Endothelial cell of umbilical vein (primary cell): ENCODE measurements around the gene GNAQ. TPM values are rescaled to one million over a fixed set of nuclear protein-coding genes. Genes with fewer than 3 reads are reported as not detected.

ENCODE experiments used
- BruUV-seq: library from RNA; stranded (reverse); fragments of 400-500 nt; replicated peaks from 2 replicates; lab custom pipeline; 2021; lab: Mats Ljungman, UMichigan
- CTCF ChIA-PET: fragments of 300-600, 350-600 bp; sonication (Branson Sonifier 250); formaldehyde crosslinking; loops from one replicate; lab custom pipeline; 2021; ENCODE audit warnings: antibody characterized with exemption, inconsistent platforms; lab: Charles Lee
- POLR2A ChIA-PET: fragments of 300-600, 350-600 bp; sonication (Branson Sonifier 250); formaldehyde crosslinking; loops from one replicate; lab custom pipeline; 2021; ENCODE audit warnings: antibody characterized with exemption, inconsistent platforms; lab: Charles Lee
- DNase-seq: peaks from one replicate; pipeline ENCODE4 v3.0.0-alpha.2; 2011; ENCODE audit warnings: low read depth, low spot score
- FAIRE-seq: peaks from 2 replicates; lab custom pipeline; 2011; peaks lifted over from hg19 to GRCh38; lab: Jason Lieb, UNC
- H2AFZ ChIP-seq: 2 replicates; pipeline ENCODE4 v1.6.0; 2012; ENCODE audit warnings: low read depth, low read length, control low read depth, inconsistent platforms
- H3K27ac ChIP-seq: 2 replicates; pipeline ENCODE4 v1.5.1; 2011; ENCODE audit warnings: low read depth, mild to moderate bottlenecking, control low read depth, low read length, moderate library complexity; ENCODE audit not compliant: insufficient read depth
- H3K27me3 ChIP-seq, 2 experiments: 2 replicates each; pipeline versions ENCODE4 v1.6.0 to v1.6.1; 2011; ENCODE audit warnings: low read length in 2 of 2, mixed read lengths in 1 of 2; ENCODE audit not compliant: control insufficient read depth in 2 of 2, insufficient read depth in 2 of 2
- H3K36me3 ChIP-seq, 2 experiments: 2 replicates in 1 of 2; 3 replicates in 1 of 2; pipeline ENCODE4 v1.5.1; 2011; ENCODE audit warnings: low read length in 2 of 2, mild to moderate bottlenecking in 1 of 2, moderate library complexity in 1 of 2; ENCODE audit not compliant: control insufficient read depth in 2 of 2, insufficient read depth in 2 of 2; ENCODE audit errors: extremely low read depth in 1 of 2
- H3K4me1 ChIP-seq: 3 replicates; pipeline ENCODE4 v1.5.1; 2011; ENCODE audit warnings: mild to moderate bottlenecking, low read length; ENCODE audit not compliant: control insufficient read depth, insufficient read depth; ENCODE audit errors: extremely low read depth
- H3K4me2 ChIP-seq: 2 replicates; pipeline ENCODE4 v1.6.1; 2011; ENCODE audit warnings: low read length, control low read depth, mixed read lengths; ENCODE audit not compliant: insufficient read depth
- H3K4me3 ChIP-seq, 3 experiments: fragments of 200-600 bp in 1 of 3; sonication (generic), shearing (Covaris generic) in 1 of 3; replicated peaks in 1 of 3; 2 replicates each; pipeline ENCODE4 v1.5.1; 2011 to 2016; ENCODE audit warnings: control low read depth in 3 of 3, low read length in 3 of 3, mild to moderate bottlenecking in 2 of 3, inconsistent platforms in 1 of 3, low read depth in 1 of 3, moderate library complexity in 1 of 3; ENCODE audit not compliant: insufficient read depth in 1 of 3
- H3K79me2 ChIP-seq: 2 replicates; pipeline ENCODE4 v1.6.0; 2012; ENCODE audit warnings: low read length, inconsistent platforms; ENCODE audit not compliant: control insufficient read depth, insufficient read depth
- H3K9ac ChIP-seq: replicated peaks from 2 replicates; pipeline ENCODE3; 2011; ENCODE audit warnings: low read length, control low read depth; ENCODE audit not compliant: insufficient read depth; ENCODE audit errors: extremely low read depth
- H3K9me1 ChIP-seq: replicated peaks from 3 replicates; pipeline ENCODE4 v1.6.0; 2011; ENCODE audit warnings: mild to moderate bottlenecking, low read length; ENCODE audit not compliant: control insufficient read depth, insufficient read depth; ENCODE audit errors: extremely low read depth
- H3K9me3 ChIP-seq: replicated peaks from 2 replicates; pipeline ENCODE4 v1.5.1; 2012; ENCODE audit warnings: low read length, inconsistent platforms; ENCODE audit not compliant: control insufficient read depth, insufficient read depth
- H4K20me1 ChIP-seq: replicated peaks from 2 replicates; pipeline ENCODE3; 2011; ENCODE audit warnings: mild to moderate bottlenecking, low read length; ENCODE audit not compliant: control insufficient read depth, insufficient read depth; ENCODE audit errors: extremely low read depth
- EZH2 ChIP-seq: IDR thresholded peaks from 2 replicates; pipeline ENCODE4 v1.6.1; 2012; ENCODE audit warnings: borderline replicate concordance, low read depth, mild to moderate bottlenecking, moderate library complexity, low read length, inconsistent platforms; ENCODE audit not compliant: severe bottlenecking
- FOS ChIP-seq: IDR thresholded peaks from 2 replicates; pipeline ENCODE4 v1.6.1; 2011; ENCODE audit warnings: mild to moderate bottlenecking, low read length, moderate library complexity, borderline replicate concordance; ENCODE audit not compliant: insufficient read depth
- GATA2 ChIP-seq: IDR thresholded peaks from 2 replicates; pipeline ENCODE4 v1.7.0; 2011; ENCODE audit warnings: low read depth, mild to moderate bottlenecking, moderate library complexity, mixed read lengths, low read length; ENCODE audit not compliant: insufficient read length, insufficient read depth
- JUN ChIP-seq: IDR thresholded peaks from 2 replicates; pipeline ENCODE4 v1.6.1; 2011; ENCODE audit warnings: borderline replicate concordance, low read depth; ENCODE audit not compliant: insufficient read length, insufficient read depth
- MYC ChIP-seq: IDR thresholded peaks from one replicate; pipeline ENCODE4 v1.6.1; 2011; ENCODE audit warnings: mild to moderate bottlenecking, low read depth, low read length
- POLR2A ChIP-seq: IDR thresholded peaks from 2 replicates; pipeline ENCODE4 v1.6.1; 2012; ENCODE audit warnings: low read depth, mild to moderate bottlenecking, control low read depth, low read length
- POLR2AphosphoS5 ChIP-seq: IDR thresholded peaks from 2 replicates; pipeline ENCODE4 v1.6.1; 2012; ENCODE audit warnings: low read depth, mild to moderate bottlenecking, control low read depth, low read length, moderate library complexity; ENCODE audit not compliant: insufficient read depth
- dilution Hi-C: fragments of 300-500 bp; cut with MboI; formaldehyde crosslinking; loops from one replicate; pipeline ENCODE4 v1.15.0; 2019; ENCODE audit warnings: low sequenced_read_pairs; ENCODE audit not compliant: extremely low pct_ligation_motif_present
- intact Hi-C: fragments of 100-400 bp; cut with micrococcal nuclease; formaldehyde crosslinking; loops from one replicate; pipeline ENCODE4 v1.10.0; 2022
- polyA plus RNA-seq, 4 experiments: library from polyadenylated mRNA; depleted of rRNA in 3 of 4; stranded (reverse) in 3 of 4; unstranded in 1 of 4; fragments of >200 nt; gene quantifications; 2 replicates each; pipeline versions ENCODE4 v1.2.1 to v1.2.3, GENCODE V29; 2011 to 2012; ENCODE audit warnings: missing spikeins in 1 of 4
- total RNA-seq: library from RNA; stranded (reverse); gene quantifications from 2 replicates; pipeline ENCODE4 v1.2.3, GENCODE V29; 2021
- TF ChIP-seq, protein P1 (sequence below): IDR thresholded peaks from 2 replicates; pipeline ENCODE4 v1.6.1; 2011; ENCODE audit not compliant: insufficient read depth, insufficient read length

Gene GNAQ
- total and polyA plus RNA-seq, 2 donors (not counting 3 experiments of a cell fraction or from before 2014, with no cell fraction given) = 26.1 to 67.3 TPM

DNA sequence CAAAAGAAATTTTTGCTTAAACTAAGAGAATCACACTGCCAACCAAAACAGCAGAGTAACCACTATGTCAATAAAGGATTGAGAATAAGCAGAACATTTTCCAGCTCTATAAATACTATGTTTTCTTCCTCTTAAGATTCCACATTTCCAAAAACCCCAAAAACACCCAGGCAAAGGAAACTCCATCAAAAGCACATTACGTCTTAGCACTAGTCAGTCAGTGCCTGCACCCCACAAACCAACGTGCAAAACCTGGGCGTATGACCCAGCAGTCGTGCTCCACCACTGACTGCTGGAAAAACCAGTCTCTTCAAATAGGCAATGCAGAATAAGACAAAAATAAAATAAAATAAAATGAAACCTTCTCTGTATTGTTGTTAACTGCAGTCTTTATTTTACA, 85.3 kb downstream of the GNAQ start:
- Histone ChIP-seq H3K4me2 (no peak overlapping the region), H3K9me1 (no peaks in the 10 kb centered on the region), H3K36me3 (no peaks in the 10 kb centered on the region), H2AFZ (no peak overlapping the region), H4K20me1 (peaks cover 3% of the 10 kb centered on the region), H3K27ac (no peak overlapping the region), H3K4me1 (no peaks in the 10 kb centered on the region), H3K9ac (no peak overlapping the region), H3K27me3 (no peaks in the 10 kb centered on the region), H3K9me3 (no peaks in the 10 kb centered on the region), H3K4me3 (no peak overlapping the region), H3K79me2 (peaks cover 76% of the 10 kb centered on the region)
- dilution Hi-C loops = no loop called here
- TF ChIP-seq MYC (no peak), POLR2A (no peak), EZH2 (no peak), POLR2AphosphoS5 (no peak), GATA2 (no peak), FOS (no peak), JUN (no peak)
- TF ChIP-seq, protein P1, sequence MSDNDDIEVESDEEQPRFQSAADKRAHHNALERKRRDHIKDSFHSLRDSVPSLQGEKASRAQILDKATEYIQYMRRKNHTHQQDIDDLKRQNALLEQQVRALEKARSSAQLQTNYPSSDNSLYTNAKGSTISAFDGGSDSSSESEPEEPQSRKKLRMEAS = no peak
- POLR2A ChIA-PET = no interaction called here
- BruUV-seq = no TSS peak
- DNase-seq = no peak
- intact Hi-C loops = loop anchor here (2.0 kb wide), 1 partner anchor 19 kb away; no protein-coding TSS in a partner anchor
- CTCF ChIA-PET = interaction anchor here (0.9 to 1.3 kb wide), 3 partner anchors 23 to 70 kb away, joined by 3 to 4 read pairs (median 3); no protein-coding TSS in a partner anchor
- FAIRE-seq = no peak

DNA sequence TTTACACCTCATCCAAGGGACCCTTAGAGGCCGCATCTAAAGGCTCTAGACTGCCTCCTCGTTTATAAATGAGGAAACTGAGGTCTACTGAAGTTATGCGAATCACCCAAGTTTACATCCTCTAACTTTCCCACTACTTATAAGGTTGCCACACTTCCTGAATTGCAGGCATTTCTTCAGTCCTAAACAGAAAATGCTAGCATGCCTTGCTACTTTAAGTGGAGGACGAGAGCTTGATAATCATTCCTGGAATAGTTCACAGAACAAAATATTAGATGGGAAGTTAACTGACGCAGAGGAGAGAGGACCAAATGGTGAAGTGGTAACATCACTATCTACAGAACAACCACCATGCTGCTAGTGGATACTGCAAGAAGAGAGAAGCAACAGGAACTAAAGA, 85.8 kb downstream of the GNAQ start:
- Histone ChIP-seq H3K9me3 (no peaks in the 10 kb centered on the region), H2AFZ (no peak overlapping the region), H4K20me1 (peaks cover 3% of the 10 kb centered on the region), H3K79me2 (peaks cover 77% of the 10 kb centered on the region), H3K36me3 (no peaks in the 10 kb centered on the region), H3K9me1 (no peaks in the 10 kb centered on the region), H3K9ac (no peak overlapping the region), H3K4me3 (no peak overlapping the region), H3K4me2 (no peak overlapping the region), H3K4me1 (no peaks in the 10 kb centered on the region), H3K27ac (no peak overlapping the region), H3K27me3 (no peaks in the 10 kb centered on the region)
- DNase-seq (peak; percentile 22), FAIRE-seq (no peak)
- TF ChIP-seq JUN = no peak
- dilution Hi-C loops = no loop called here
- intact Hi-C loops = loop anchor here (2.0 kb wide), 1 partner anchor 19 kb away; no protein-coding TSS in a partner anchor
- no TSS peak for BruUV-seq
- CTCF ChIA-PET = interaction anchor here (0.9 to 1.7 kb wide), 5 partner anchors 23 to 172 kb away, joined by 3 to 4 read pairs (median 4); no protein-coding TSS in a partner anchor
- POLR2A ChIA-PET = no interaction called here
